GM12878 (cell line): ENCODE results near the gene KLHL26. TPM values are rescaled to one million over a fixed set of nuclear protein-coding genes. Genes with fewer than 3 reads are reported as not detected.

ENCODE experiments used
- ATAC-seq: fragments of 200-7000 bp; cut with Tn5 transposase; 3 replicates; pipeline ENCODE4 v1.9.1; 2020; ENCODE audit warnings: mild to moderate bottlenecking, moderate library complexity
- BruUV-seq: library from RNA; stranded (reverse); fragments of 400-500 nt; replicated peaks from 2 replicates; lab custom pipeline; 2021; lab: Mats Ljungman, UMichigan
- CTCF ChIA-PET: fragments of 300-600 bp; sonication (Branson Sonifier 250); formaldehyde crosslinking; extraction: SDS; loops from one replicate; lab custom pipeline; 2021; ENCODE audit warnings: inconsistent platforms; lab: Yijun Ruan, JAX
- POLR2A ChIA-PET: fragments of 350-600 bp; formaldehyde crosslinking; extraction: SDS; loops from one replicate; lab custom pipeline; 2021; ENCODE audit warnings: inconsistent platforms; lab: Charles Lee
- RAD21 ChIA-PET: fragments of 300-600 bp; sonication (Branson Sonifier 250); formaldehyde crosslinking; loops from one replicate; lab custom pipeline; 2023; ENCODE audit warnings: antibody characterized with exemption; ENCODE audit not compliant: unreplicated experiment; lab: Charles Lee
- SMC1A ChIA-PET: fragments of 300-600 bp; sonication (Branson Sonifier 250); formaldehyde crosslinking; loops from one replicate; lab custom pipeline; 2023; ENCODE audit not compliant: unreplicated experiment, uncharacterized antibody; lab: Charles Lee
- DNase-seq: peaks from one replicate; pipeline ENCODE4 v3.0.0-alpha.2; 2011; ENCODE audit warnings: low read depth, low spot score
- FAIRE-seq: peaks from 3 replicates; lab custom pipeline; 2011; peaks lifted over from hg19 to GRCh38; lab: Jason Lieb, UNC
- H2AFZ ChIP-seq: 2 replicates; pipeline ENCODE4 v1.6.0; 2011; ENCODE audit warnings: low read depth, low read length, control low read depth; ENCODE audit not compliant: control insufficient read depth
- H3K27ac ChIP-seq: 2 replicates; pipeline ENCODE4 v1.5.1; 2011; ENCODE audit warnings: control low read depth; ENCODE audit not compliant: control insufficient read depth, insufficient read depth
- H3K27me3 ChIP-seq, 2 experiments: replicated peaks in 1 of 2; 2 replicates each; pipeline versions ENCODE4 v1.6.0 to v1.6.1; 2011; ENCODE audit warnings: low read length in 1 of 2; ENCODE audit not compliant: control insufficient read depth in 2 of 2, insufficient read depth in 2 of 2
- H3K36me3 ChIP-seq, 2 experiments: 2 replicates each; pipeline ENCODE4 v1.5.1; 2011; ENCODE audit warnings: low read length in 1 of 2; ENCODE audit not compliant: control insufficient read depth in 2 of 2, insufficient read depth in 2 of 2
- H3K4me1 ChIP-seq: 2 replicates; pipeline ENCODE4 v1.6.1; 2011; ENCODE audit warnings: mild to moderate bottlenecking, low read length, moderate library complexity, mixed read lengths; ENCODE audit not compliant: control insufficient read depth, insufficient read depth
- H3K4me2 ChIP-seq: 2 replicates; pipeline ENCODE4 v1.6.0; 2011; ENCODE audit warnings: control low read depth; ENCODE audit not compliant: control insufficient read depth, insufficient read depth
- H3K4me3 ChIP-seq: fragments of 200-600 bp; sonication (generic); 2 replicates; pipeline ENCODE4 v1.5.1; 2016
- H3K79me2 ChIP-seq: 2 replicates; pipeline ENCODE4 v1.6.0; 2011; ENCODE audit warnings: low read length; ENCODE audit not compliant: control insufficient read depth, insufficient read depth
- H3K9ac ChIP-seq: 2 replicates; pipeline ENCODE4 v1.8.0; 2011; ENCODE audit warnings: low read length, control low read depth, mixed read lengths; ENCODE audit not compliant: control insufficient read depth, insufficient read depth
- H3K9me3 ChIP-seq: replicated peaks from 3 replicates; pipeline ENCODE4 v1.5.1; 2011; ENCODE audit warnings: mild to moderate bottlenecking, low read length; ENCODE audit not compliant: control insufficient read depth, insufficient read depth
- H4K20me1 ChIP-seq: 2 replicates; pipeline ENCODE4 v1.6.0; 2011; ENCODE audit not compliant: control insufficient read depth, insufficient read depth
- BHLHE40 ChIP-seq, 2 experiments: fragments of 450-650 bp in 1 of 2; IDR thresholded peaks; 2 replicates each; pipeline ENCODE4 v1.6.1; 2011 to 2017; ENCODE audit warnings: low read depth in 2 of 2, borderline replicate concordance in 1 of 2, improper control_type of control experiment in 1 of 2, low read length in 1 of 2, mild to moderate bottlenecking in 1 of 2
- CREM ChIP-seq: IDR thresholded peaks from 2 replicates; pipeline ENCODE4 v1.6.1; 2014; ENCODE audit warnings: antibody characterized with exemption, low read depth
- EED ChIP-seq: sonication (generic); IDR thresholded peaks from 2 replicates; pipeline ENCODE4 v1.6.1; 2016; ENCODE audit warnings: antibody characterized with exemption, low read depth
- IKZF2 ChIP-seq, 2 experiments: fragments of 450-650 bp; IDR thresholded peaks; 2 replicates each; pipeline ENCODE4 v1.6.1; 2017; ENCODE audit warnings: mild to moderate bottlenecking in 2 of 2, moderate library complexity in 2 of 2
- JUND ChIP-seq: IDR thresholded peaks from 2 replicates; pipeline ENCODE4 v1.6.1; 2012; ENCODE audit warnings: low read depth, mild to moderate bottlenecking, low read length, improper control_type of control experiment, moderate library complexity
- KDM1A ChIP-seq: fragments of 200-600 bp; sonication (generic); IDR thresholded peaks from 2 replicates; pipeline ENCODE4 v1.6.1; 2016; ENCODE audit warnings: borderline replicate concordance
- NR2F1 ChIP-seq: fragments of 450-650 bp; conservative IDR thresholded peaks from 2 replicates; pipeline ENCODE4 v1.6.1; 2017; ENCODE audit warnings: mild to moderate bottlenecking
- RBBP5 ChIP-seq: fragments of 200-600 bp; sonication (generic); conservative IDR thresholded peaks from 2 replicates; pipeline ENCODE4 v1.6.1; 2016
- RELA ChIP-seq: fragments of 450-650 bp; IDR thresholded peaks from 2 replicates; pipeline ENCODE4 v1.8.0; 2014; ENCODE audit warnings: borderline replicate concordance; ENCODE audit not compliant: partially characterized antibody
- RUNX3 ChIP-seq: IDR thresholded peaks from 2 replicates; pipeline ENCODE4 v1.6.1; 2012; ENCODE audit warnings: low read length, inconsistent platforms
- TBL1XR1 ChIP-seq: IDR thresholded peaks from 2 replicates; pipeline ENCODE4 v1.6.1; 2012; ENCODE audit warnings: low read depth, low read length, improper control_type of control experiment
- TCF3 ChIP-seq: IDR thresholded peaks from 2 replicates; pipeline ENCODE4 v1.6.1; 2012; ENCODE audit warnings: low read depth, mild to moderate bottlenecking, low read length, borderline replicate concordance; ENCODE audit not compliant: insufficient read depth
- YY1 ChIP-seq: IDR thresholded peaks from 2 replicates; pipeline ENCODE4 v1.6.1; 2011; ENCODE audit warnings: low read depth, mild to moderate bottlenecking, low read length
- ZNF622 ChIP-seq: fragments of 450-650 bp; IDR thresholded peaks from 2 replicates; pipeline ENCODE4 v1.6.1; 2017; ENCODE audit warnings: mild to moderate bottlenecking, inconsistent platforms
- ZSCAN29 ChIP-seq: fragments of 450-650 bp; IDR thresholded peaks from 2 replicates; pipeline ENCODE4 v1.6.1; 2017; ENCODE audit warnings: mild to moderate bottlenecking, moderate library complexity
- WGBS: methylation state at CpG from one replicate; pipeline ENCODE4 v1.1.6; 2016; ENCODE audit warnings: low lambda C conversion rate; ENCODE audit not compliant: insufficient replicate concordance, insufficient coverage; ENCODE audit errors: missing lambda C conversion rate; 5-methylcytosine and 5-hydroxymethylcytosine counted together
- in situ Hi-C: fragments of 300-500 bp; cut with MboI; formaldehyde crosslinking; loops from 9 replicates; pipeline ENCODE4 v1.14.3; 2018; ENCODE audit warnings: mixed read lengths
- intact Hi-C: fragments of 100-400 bp; cut with micrococcal nuclease; formaldehyde crosslinking; loops from one replicate; pipeline ENCODE4 v1.14.2; 2022; ENCODE audit not compliant: unreplicated experiment
- polyA plus RNA-seq, 11 experiments: library from polyadenylated mRNA; depleted of rRNA in 4 of 11; unstranded in 6 of 11; stranded (reverse) in 5 of 11; fragments of >200 nt; fragmentation: Nextera tagmentation in 4 of 11; fragmentation: Illumina TruSeq in 1 of 11; extraction: Ambion mirVana in 4 of 11; extraction: Trizol in 1 of 11; gene quantifications; 1 replicate in 1 of 11; 2 replicates in 10 of 11; pipeline versions ENCODE4 v1.2.1 to v1.2.3, GENCODE V29; 2011 to 2016; ENCODE audit warnings: inconsistent platforms in 2 of 11, missing spikeins in 2 of 11, low read depth in 1 of 11
- total RNA-seq, 4 experiments: library from RNA; depleted of rRNA in 3 of 4; stranded (reverse); fragments of >200 nt in 3 of 4; fragmentation: Illumina TruSeq in 1 of 4; extraction: Trizol in 1 of 4; gene quantifications; 2 replicates each; pipeline versions ENCODE4 v1.2.1 to v1.2.3, GENCODE V29; 2013 to 2021
- TF ChIP-seq, protein P1 (sequence below): fragments of 450-650 bp; formaldehyde crosslinking; IDR thresholded peaks from 2 replicates; pipeline ENCODE4 v1.4.0; 2020; ENCODE audit warnings: mild to moderate bottlenecking, moderate library complexity
- TF ChIP-seq, protein P2 (sequence below): fragments of 450-650 bp; IDR thresholded peaks from 2 replicates; pipeline ENCODE4 v1.6.1; 2017; ENCODE audit warnings: antibody characterized with exemption, mild to moderate bottlenecking, moderate library complexity
- TF ChIP-seq, protein P3 (sequence below): IDR thresholded peaks from 2 replicates; pipeline ENCODE4 v1.6.1; 2012; ENCODE audit warnings: low read depth, low read length, improper control_type of control experiment

The KLHL26 gene
- total and polyA plus RNA-seq, 10 of the 15 experiments (the other 5 are each of a cell fraction or from before 2014, with no cell fraction given) = 0.18 to 14.6 (median 2.9) TPM

DNA sequence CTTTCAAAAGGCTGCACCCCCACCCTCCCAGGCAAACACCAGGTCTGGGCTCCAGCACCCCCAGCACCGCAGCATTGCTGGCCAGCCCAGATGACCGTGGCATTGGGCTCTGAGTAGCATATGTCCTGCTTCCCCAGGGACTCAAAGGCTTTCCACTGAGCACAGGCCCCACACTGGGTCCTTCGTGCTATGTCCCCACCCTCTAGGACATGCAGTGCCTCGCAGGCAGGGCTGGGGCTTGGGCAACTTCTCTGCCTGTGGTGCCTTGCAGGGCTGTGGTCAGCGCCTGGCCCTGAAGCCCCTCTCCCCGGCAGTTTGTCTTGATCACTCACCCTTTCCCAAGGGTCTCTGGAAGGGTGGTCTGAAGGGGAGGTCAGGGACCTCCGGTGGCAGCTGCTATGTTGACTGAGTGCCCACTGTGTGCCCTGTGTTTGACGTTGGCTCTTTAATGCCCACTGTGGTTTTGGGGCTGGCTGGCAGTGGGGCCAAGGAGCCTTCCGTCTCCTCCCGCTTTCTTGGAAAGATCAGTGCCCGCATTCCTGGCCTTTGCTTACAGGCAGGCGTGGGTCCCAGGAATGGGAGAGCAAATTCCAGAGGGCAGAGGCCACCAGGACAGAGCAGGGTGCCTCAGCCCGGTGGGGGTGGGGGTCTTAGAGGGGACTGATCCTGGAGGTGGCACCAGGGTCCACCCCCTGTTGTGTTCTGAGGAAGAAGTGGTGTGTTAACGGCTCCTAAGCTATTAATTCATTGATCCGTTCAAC, 26.3 kb downstream of the KLHL26 start:
- BruUV-seq = no TSS peak
- FAIRE-seq (no peak), DNase-seq (no peak), ATAC-seq (no peak)
- H3K27me3 ChIP-seq = no peaks in the 10 kb centered on the region
- H3K36me3 ChIP-seq = peaks cover 0 to 4% of the 10 kb centered on the region in 2 experiments; a peak in 2 of 4 replicates
- WGBS = 84% methylated on average over 15 of the region's 15 CpGs
- H3K4me1 ChIP-seq = peaks cover 7% of the 10 kb centered on the region; the same call in 1 of the 2 replicates
- H3K4me3 ChIP-seq = no peak overlapping the region
- ChIA-PET CTCF (no interaction called here), RAD21 (no interaction called here), POLR2A (no interaction called here), SMC1A (no interaction called here)
- H3K79me2 ChIP-seq = no peaks in the 10 kb centered on the region
- H3K9ac ChIP-seq = no peak overlapping the region
- no peaks in the 10 kb centered on the region; the same call in 2 of the 3 replicates for H3K9me3 ChIP-seq
- intact Hi-C loops = no loop called here
- in situ Hi-C loops = no loop called here
- H3K27ac ChIP-seq = no peak overlapping the region
- H4K20me1 ChIP-seq = no peaks in the 10 kb centered on the region
- no peak overlapping the region for H2AFZ ChIP-seq
- no peak overlapping the region for H3K4me2 ChIP-seq
- TF ChIP-seq YY1 (no peak), RUNX3 (no peak), ZSCAN29 (no peak), IKZF2 (IDR thresholded peaks at IDR 0.05) (no peak), NR2F1 (no peak), RBBP5 (no peak), TCF3 (no peak), ZNF622 (no peak), CREM (no peak), KDM1A (no peak), RELA (no peak), TBL1XR1 (no peak), JUND (no peak), BHLHE40 (IDR thresholded peaks at IDR 0.05; ENCODE audit: borderline replicate concordance in 1 of 2, low read depth in 2 of 2, low read length in 1 of 2) (no peak), EED (no peak)
- TF ChIP-seq, protein P1, sequence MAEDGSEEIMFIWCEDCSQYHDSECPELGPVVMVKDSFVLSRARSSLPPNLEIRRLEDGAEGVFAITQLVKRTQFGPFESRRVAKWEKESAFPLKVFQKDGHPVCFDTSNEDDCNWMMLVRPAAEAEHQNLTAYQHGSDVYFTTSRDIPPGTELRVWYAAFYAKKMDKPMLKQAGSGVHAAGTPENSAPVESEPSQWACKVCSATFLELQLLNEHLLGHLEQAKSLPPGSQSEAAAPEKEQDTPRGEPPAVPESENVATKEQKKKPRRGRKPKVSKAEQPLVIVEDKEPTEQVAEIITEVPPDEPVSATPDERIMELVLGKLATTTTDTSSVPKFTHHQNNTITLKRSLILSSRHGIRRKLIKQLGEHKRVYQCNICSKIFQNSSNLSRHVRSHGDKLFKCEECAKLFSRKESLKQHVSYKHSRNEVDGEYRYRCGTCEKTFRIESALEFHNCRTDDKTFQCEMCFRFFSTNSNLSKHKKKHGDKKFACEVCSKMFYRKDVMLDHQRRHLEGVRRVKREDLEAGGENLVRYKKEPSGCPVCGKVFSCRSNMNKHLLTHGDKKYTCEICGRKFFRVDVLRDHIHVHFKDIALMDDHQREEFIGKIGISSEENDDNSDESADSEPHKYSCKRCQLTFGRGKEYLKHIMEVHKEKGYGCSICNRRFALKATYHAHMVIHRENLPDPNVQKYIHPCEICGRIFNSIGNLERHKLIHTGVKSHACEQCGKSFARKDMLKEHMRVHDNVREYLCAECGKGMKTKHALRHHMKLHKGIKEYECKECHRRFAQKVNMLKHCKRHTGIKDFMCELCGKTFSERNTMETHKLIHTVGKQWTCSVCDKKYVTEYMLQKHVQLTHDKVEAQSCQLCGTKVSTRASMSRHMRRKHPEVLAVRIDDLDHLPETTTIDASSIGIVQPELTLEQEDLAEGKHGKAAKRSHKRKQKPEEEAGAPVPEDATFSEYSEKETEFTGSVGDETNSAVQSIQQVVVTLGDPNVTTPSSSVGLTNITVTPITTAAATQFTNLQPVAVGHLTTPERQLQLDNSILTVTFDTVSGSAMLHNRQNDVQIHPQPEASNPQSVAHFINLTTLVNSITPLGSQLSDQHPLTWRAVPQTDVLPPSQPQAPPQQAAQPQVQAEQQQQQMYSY (CRISPR knock-in tag) = no peak
- TF ChIP-seq, protein P2, sequence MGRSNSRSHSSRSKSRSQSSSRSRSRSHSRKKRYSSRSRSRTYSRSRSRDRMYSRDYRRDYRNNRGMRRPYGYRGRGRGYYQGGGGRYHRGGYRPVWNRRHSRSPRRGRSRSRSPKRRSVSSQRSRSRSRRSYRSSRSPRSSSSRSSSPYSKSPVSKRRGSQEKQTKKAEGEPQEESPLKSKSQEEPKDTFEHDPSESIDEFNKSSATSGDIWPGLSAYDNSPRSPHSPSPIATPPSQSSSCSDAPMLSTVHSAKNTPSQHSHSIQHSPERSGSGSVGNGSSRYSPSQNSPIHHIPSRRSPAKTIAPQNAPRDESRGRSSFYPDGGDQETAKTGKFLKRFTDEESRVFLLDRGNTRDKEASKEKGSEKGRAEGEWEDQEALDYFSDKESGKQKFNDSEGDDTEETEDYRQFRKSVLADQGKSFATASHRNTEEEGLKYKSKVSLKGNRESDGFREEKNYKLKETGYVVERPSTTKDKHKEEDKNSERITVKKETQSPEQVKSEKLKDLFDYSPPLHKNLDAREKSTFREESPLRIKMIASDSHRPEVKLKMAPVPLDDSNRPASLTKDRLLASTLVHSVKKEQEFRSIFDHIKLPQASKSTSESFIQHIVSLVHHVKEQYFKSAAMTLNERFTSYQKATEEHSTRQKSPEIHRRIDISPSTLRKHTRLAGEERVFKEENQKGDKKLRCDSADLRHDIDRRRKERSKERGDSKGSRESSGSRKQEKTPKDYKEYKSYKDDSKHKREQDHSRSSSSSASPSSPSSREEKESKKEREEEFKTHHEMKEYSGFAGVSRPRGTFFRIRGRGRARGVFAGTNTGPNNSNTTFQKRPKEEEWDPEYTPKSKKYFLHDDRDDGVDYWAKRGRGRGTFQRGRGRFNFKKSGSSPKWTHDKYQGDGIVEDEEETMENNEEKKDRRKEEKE = no peak
- TF ChIP-seq, protein P3, sequence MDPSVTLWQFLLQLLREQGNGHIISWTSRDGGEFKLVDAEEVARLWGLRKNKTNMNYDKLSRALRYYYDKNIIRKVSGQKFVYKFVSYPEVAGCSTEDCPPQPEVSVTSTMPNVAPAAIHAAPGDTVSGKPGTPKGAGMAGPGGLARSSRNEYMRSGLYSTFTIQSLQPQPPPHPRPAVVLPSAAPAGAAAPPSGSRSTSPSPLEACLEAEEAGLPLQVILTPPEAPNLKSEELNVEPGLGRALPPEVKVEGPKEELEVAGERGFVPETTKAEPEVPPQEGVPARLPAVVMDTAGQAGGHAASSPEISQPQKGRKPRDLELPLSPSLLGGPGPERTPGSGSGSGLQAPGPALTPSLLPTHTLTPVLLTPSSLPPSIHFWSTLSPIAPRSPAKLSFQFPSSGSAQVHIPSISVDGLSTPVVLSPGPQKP = no peak
